CD4-positive, alpha-beta T cell (primary cell): ENCODE measurements around the gene OXNAD1. TPM values are rescaled to one million over a fixed set of nuclear protein-coding genes. Genes with fewer than 3 reads are reported as not detected.

Experiments used
- ATAC-seq: fragments of 200-7000 bp; cut with Tn5 transposase; one replicate; pipeline ENCODE4 v1.10.0; 2022; ENCODE audit warnings: mild to moderate bottlenecking; ENCODE audit not compliant: poor library complexity
- CTCF ChIA-PET: fragments of 350-600 bp; sonication (Branson Sonifier 250); formaldehyde crosslinking; loops from one replicate; lab custom pipeline; 2021; ENCODE audit warnings: antibody characterized with exemption, inconsistent platforms; lab: Charles Lee
- POLR2A ChIA-PET: fragments of 350-600 bp; sonication (Branson Sonifier 250); formaldehyde crosslinking; loops from one replicate; lab custom pipeline; 2021; ENCODE audit warnings: antibody characterized with exemption, inconsistent platforms; lab: Charles Lee
- DNase-seq, 14 experiments: peaks; one replicate each; pipeline ENCODE4 v3.0.0-alpha.2; 2013 to 2020; ENCODE audit warnings: mixed read lengths in 2 of 14
- H3K27ac ChIP-seq, 2 donors: one replicate each; pipeline versions ENCODE4 v1.5.1 to v1.7.0; 2013; ENCODE audit warnings: low read length in 2 of 2, low read depth in 1 of 2, mild to moderate bottlenecking in 1 of 2
- H3K27me3 ChIP-seq, 2 experiments: 1 replicate in 1 of 2; 2 replicates in 1 of 2; pipeline versions ENCODE4 v1.6.1 to v1.7.0; 2013; ENCODE audit warnings: low read length in 2 of 2, control low read depth in 1 of 2, mild to moderate bottlenecking in 1 of 2, moderate library complexity in 1 of 2; ENCODE audit not compliant: insufficient read depth in 2 of 2, control insufficient read depth in 1 of 2
- H3K36me3 ChIP-seq: one replicate; pipeline ENCODE4 v1.6.1; 2013; ENCODE audit warnings: low read length, control low read depth; ENCODE audit not compliant: insufficient read depth
- H3K4me1 ChIP-seq: one replicate; pipeline ENCODE4 v1.6.1; 2013; ENCODE audit warnings: low read length, control low read depth; ENCODE audit not compliant: insufficient read depth
- H3K4me3 ChIP-seq: one replicate; pipeline ENCODE4 v1.5.1; 2013; ENCODE audit warnings: mild to moderate bottlenecking, low read length, moderate library complexity
- H3K9me3 ChIP-seq, 2 experiments: 1 replicate in 1 of 2; 2 replicates in 1 of 2; pipeline versions ENCODE4 v1.6.1 to v1.7.0; 2013; ENCODE audit warnings: low read length in 2 of 2, mild to moderate bottlenecking in 2 of 2, control low read depth in 1 of 2, moderate library complexity in 1 of 2; ENCODE audit not compliant: control insufficient read depth in 1 of 2, insufficient read depth in 1 of 2
- H3K27ac Mint-ChIP-seq: one replicate; pipeline ENCODE4 v1.8.0; 2020; ENCODE audit warnings: mixed read lengths
- H3K27me3 Mint-ChIP-seq: one replicate; pipeline ENCODE4 v1.8.0; 2021; ENCODE audit warnings: mixed read lengths
- H3K36me3 Mint-ChIP-seq: one replicate; pipeline ENCODE4 v1.8.0; 2021; ENCODE audit warnings: low read depth, mixed read lengths
- H3K4me1 Mint-ChIP-seq: one replicate; pipeline ENCODE4 v1.8.0; 2021; ENCODE audit warnings: low read depth, mixed read lengths
- H3K4me3 Mint-ChIP-seq: one replicate; pipeline ENCODE4 v1.8.0; 2020; ENCODE audit warnings: mild to moderate bottlenecking, mixed read lengths
- H3K9me3 Mint-ChIP-seq: one replicate; pipeline ENCODE4 v1.8.0; 2020; ENCODE audit warnings: mixed read lengths
- intact Hi-C, 2 experiments: fragments of 100-400 bp; cut with DNase I in 1 of 2; cut with micrococcal nuclease in 1 of 2; formaldehyde crosslinking; loops; one replicate each; pipeline versions ENCODE4 v1.15.1 to v1.9.0; 2023 to 2025; cut with DNase I, micrococcal nuclease
- total RNA-seq, 174 experiments: library from RNA in 2 of 174; stranded (reverse) in 2 of 174; gene quantifications; one replicate each; pipeline ENCODE4 v1.2.3 and lab custom pipeline; 2021 to 2026
- TF ChIP-seq, protein P1 (sequence below): fragments of 200-600 bp; IDR thresholded peaks from one replicate; pipeline ENCODE4 v1.8.0; 2022; ENCODE audit warnings: antibody characterized with exemption, mild to moderate bottlenecking

OXNAD1 gene
- total RNA-seq, 2 experiments from 2014 or later: 135 TPM

GRCh38 chr3:16227566-16227965 lies 37.4 kb upstream of the OXNAD1 start:
- Mint-ChIP-seq H3K4me3 (no peak overlapping the region), H3K27ac (no peak overlapping the region), H3K36me3 (no peaks in the 10 kb centered on the region), H3K9me3 (no peaks in the 10 kb centered on the region), H3K4me1 (no peaks in the 10 kb centered on the region), H3K27me3 (peaks cover 3% of the 10 kb centered on the region)
- Histone ChIP-seq H3K27ac (no peak overlapping the region), H3K9me3 (no peaks in the 10 kb centered on the region), H3K36me3 (no peaks in the 10 kb centered on the region), H3K4me1 (no peaks in the 10 kb centered on the region), H3K27me3 (peaks cover 0 to 4% of the 10 kb centered on the region in 2 experiments), H3K4me3 (no peak overlapping the region)
- TF ChIP-seq, protein P1, sequence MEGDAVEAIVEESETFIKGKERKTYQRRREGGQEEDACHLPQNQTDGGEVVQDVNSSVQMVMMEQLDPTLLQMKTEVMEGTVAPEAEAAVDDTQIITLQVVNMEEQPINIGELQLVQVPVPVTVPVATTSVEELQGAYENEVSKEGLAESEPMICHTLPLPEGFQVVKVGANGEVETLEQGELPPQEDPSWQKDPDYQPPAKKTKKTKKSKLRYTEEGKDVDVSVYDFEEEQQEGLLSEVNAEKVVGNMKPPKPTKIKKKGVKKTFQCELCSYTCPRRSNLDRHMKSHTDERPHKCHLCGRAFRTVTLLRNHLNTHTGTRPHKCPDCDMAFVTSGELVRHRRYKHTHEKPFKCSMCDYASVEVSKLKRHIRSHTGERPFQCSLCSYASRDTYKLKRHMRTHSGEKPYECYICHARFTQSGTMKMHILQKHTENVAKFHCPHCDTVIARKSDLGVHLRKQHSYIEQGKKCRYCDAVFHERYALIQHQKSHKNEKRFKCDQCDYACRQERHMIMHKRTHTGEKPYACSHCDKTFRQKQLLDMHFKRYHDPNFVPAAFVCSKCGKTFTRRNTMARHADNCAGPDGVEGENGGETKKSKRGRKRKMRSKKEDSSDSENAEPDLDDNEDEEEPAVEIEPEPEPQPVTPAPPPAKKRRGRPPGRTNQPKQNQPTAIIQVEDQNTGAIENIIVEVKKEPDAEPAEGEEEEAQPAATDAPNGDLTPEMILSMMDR: no peak
- ChIA-PET CTCF (interaction anchor here (0.9 kb wide), 1 partner anchor 13 kb away, joined by 3 read pairs; no protein-coding TSS in a partner anchor), POLR2A (no interaction called here)
- DNase-seq (no peak), ATAC-seq (no peak)
- intact Hi-C loops: no loop called here

GRCh38 chr3:16229681-16230080 lies 35.3 kb upstream of the OXNAD1 start:
- H3K27me3 Mint-ChIP-seq: peaks cover 3% of the 10 kb centered on the region
- no peak for DNase-seq
- H3K36me3 ChIP-seq: no peaks in the 10 kb centered on the region
- no peak overlapping the region for H3K4me3 ChIP-seq
- no peak overlapping the region for H3K27ac Mint-ChIP-seq
- peaks cover 0 to 4% of the 10 kb centered on the region in 2 experiments for H3K27me3 ChIP-seq
- H3K9me3 ChIP-seq: no peaks in the 10 kb centered on the region
- no peak for ATAC-seq
- H3K36me3 Mint-ChIP-seq: no peaks in the 10 kb centered on the region
- CTCF ChIA-PET: no interaction called here
- no peaks in the 10 kb centered on the region for H3K9me3 Mint-ChIP-seq
- POLR2A ChIA-PET: no interaction called here
- TF ChIP-seq, protein P1: no peak
- H3K27ac ChIP-seq: no peak overlapping the region
- intact Hi-C loops: no loop called here
- no peak overlapping the region for H3K4me3 Mint-ChIP-seq
- H3K4me1 ChIP-seq: no peaks in the 10 kb centered on the region
- H3K4me1 Mint-ChIP-seq: no peaks in the 10 kb centered on the region

DNA sequence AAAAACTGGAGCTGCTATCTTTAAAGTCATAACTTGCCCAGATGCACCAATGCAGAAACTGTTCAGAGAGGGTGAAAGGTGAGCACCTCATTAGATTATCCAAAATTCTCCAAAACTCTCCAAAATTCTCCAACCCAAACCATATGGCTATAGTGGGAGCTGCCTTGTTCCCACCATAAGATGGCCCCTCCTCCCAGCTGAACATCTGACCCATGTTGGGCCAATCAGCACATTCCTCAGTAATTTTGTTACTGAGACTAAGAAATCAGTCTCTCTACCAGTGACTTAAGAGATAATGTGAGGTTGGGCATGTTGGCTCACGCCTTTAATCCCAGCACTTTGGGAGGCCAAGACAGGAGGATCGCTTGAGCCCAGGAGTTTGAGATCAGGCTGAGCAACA lies 33.0 kb upstream of the OXNAD1 start:
- Mint-ChIP-seq H3K4me1 (no peaks in the 10 kb centered on the region), H3K27ac (no peak overlapping the region), H3K27me3 (peaks cover 3% of the 10 kb centered on the region), H3K4me3 (no peak overlapping the region), H3K9me3 (no peaks in the 10 kb centered on the region), H3K36me3 (no peaks in the 10 kb centered on the region)
- CTCF ChIA-PET: no interaction called here
- Histone ChIP-seq H3K4me3 (no peak overlapping the region), H3K4me1 (no peaks in the 10 kb centered on the region), H3K27ac (no peak overlapping the region), H3K9me3 (no peaks in the 10 kb centered on the region), H3K27me3 (peaks cover 0 to 4% of the 10 kb centered on the region in 2 experiments), H3K36me3 (no peaks in the 10 kb centered on the region)
- DNase-seq (no peak), ATAC-seq (no peak)
- TF ChIP-seq, protein P1: no peak
- intact Hi-C loops: no loop called here
- POLR2A ChIA-PET: no interaction called here
